GM12878 (cell line): ENCODE measurements around the gene TRIP12. TPM values are rescaled to one million over a fixed set of nuclear protein-coding genes. Genes with fewer than 3 reads are reported as not detected.
A peak's percentile ranks its signal among the peaks of the same experiment; 100 is the strongest.

Source experiments
- ATAC-seq: fragments of 200-7000 bp; cut with Tn5 transposase; 3 replicates; pipeline ENCODE4 v1.9.1; 2020; ENCODE audit warnings: mild to moderate bottlenecking, moderate library complexity
- BruUV-seq: library from RNA; stranded (reverse); fragments of 400-500 nt; replicated peaks from 2 replicates; lab custom pipeline; 2021; lab: Mats Ljungman, UMichigan
- CTCF ChIA-PET: fragments of 300-600 bp; sonication (Branson Sonifier 250); formaldehyde crosslinking; extraction: SDS; loops from one replicate; lab custom pipeline; 2021; ENCODE audit warnings: inconsistent platforms; lab: Yijun Ruan, JAX
- POLR2A ChIA-PET: fragments of 350-600 bp; formaldehyde crosslinking; extraction: SDS; loops from one replicate; lab custom pipeline; 2021; ENCODE audit warnings: inconsistent platforms; lab: Charles Lee
- RAD21 ChIA-PET: fragments of 300-600 bp; sonication (Branson Sonifier 250); formaldehyde crosslinking; loops from one replicate; lab custom pipeline; 2023; ENCODE audit warnings: antibody characterized with exemption; ENCODE audit not compliant: unreplicated experiment; lab: Charles Lee
- SMC1A ChIA-PET: fragments of 300-600 bp; sonication (Branson Sonifier 250); formaldehyde crosslinking; loops from one replicate; lab custom pipeline; 2023; ENCODE audit not compliant: unreplicated experiment, uncharacterized antibody; lab: Charles Lee
- DNase-seq: peaks from one replicate; pipeline ENCODE4 v3.0.0-alpha.2; 2011; ENCODE audit warnings: low read depth, low spot score
- FAIRE-seq: peaks from 3 replicates; lab custom pipeline; 2011; peaks lifted over from hg19 to GRCh38; lab: Jason Lieb, UNC
- H2AFZ ChIP-seq: 2 replicates; pipeline ENCODE4 v1.6.0; 2011; ENCODE audit warnings: low read depth, low read length, control low read depth; ENCODE audit not compliant: control insufficient read depth
- H3K27ac ChIP-seq: 2 replicates; pipeline ENCODE4 v1.5.1; 2011; ENCODE audit warnings: control low read depth; ENCODE audit not compliant: control insufficient read depth, insufficient read depth
- H3K27me3 ChIP-seq, 2 experiments: replicated peaks in 1 of 2; 2 replicates each; pipeline versions ENCODE4 v1.6.0 to v1.6.1; 2011; ENCODE audit warnings: low read length in 1 of 2; ENCODE audit not compliant: control insufficient read depth in 2 of 2, insufficient read depth in 2 of 2
- H3K36me3 ChIP-seq, 2 experiments: 2 replicates each; pipeline ENCODE4 v1.5.1; 2011; ENCODE audit warnings: low read length in 1 of 2; ENCODE audit not compliant: control insufficient read depth in 2 of 2, insufficient read depth in 2 of 2
- H3K4me1 ChIP-seq: 2 replicates; pipeline ENCODE4 v1.6.1; 2011; ENCODE audit warnings: mild to moderate bottlenecking, low read length, moderate library complexity, mixed read lengths; ENCODE audit not compliant: control insufficient read depth, insufficient read depth
- H3K4me2 ChIP-seq: 2 replicates; pipeline ENCODE4 v1.6.0; 2011; ENCODE audit warnings: control low read depth; ENCODE audit not compliant: control insufficient read depth, insufficient read depth
- H3K4me3 ChIP-seq: fragments of 200-600 bp; sonication (generic); 2 replicates; pipeline ENCODE4 v1.5.1; 2016
- H3K79me2 ChIP-seq: 2 replicates; pipeline ENCODE4 v1.6.0; 2011; ENCODE audit warnings: low read length; ENCODE audit not compliant: control insufficient read depth, insufficient read depth
- H3K9ac ChIP-seq: 2 replicates; pipeline ENCODE4 v1.8.0; 2011; ENCODE audit warnings: low read length, control low read depth, mixed read lengths; ENCODE audit not compliant: control insufficient read depth, insufficient read depth
- H3K9me3 ChIP-seq: replicated peaks from 3 replicates; pipeline ENCODE4 v1.5.1; 2011; ENCODE audit warnings: mild to moderate bottlenecking, low read length; ENCODE audit not compliant: control insufficient read depth, insufficient read depth
- H4K20me1 ChIP-seq: 2 replicates; pipeline ENCODE4 v1.6.0; 2011; ENCODE audit not compliant: control insufficient read depth, insufficient read depth
- ESRRA ChIP-seq: IDR thresholded peaks from 2 replicates; pipeline ENCODE4 v1.6.1; 2012; ENCODE audit warnings: mild to moderate bottlenecking, low read length, improper control_type of control experiment
- HDGF ChIP-seq: fragments of 450-650 bp; IDR thresholded peaks from 2 replicates; pipeline ENCODE4 v1.6.1; 2016; ENCODE audit warnings: antibody characterized with exemption
- MTA2 ChIP-seq: fragments of 450-650 bp; IDR thresholded peaks from 2 replicates; pipeline ENCODE4 v1.6.1; 2016; ENCODE audit warnings: low read depth, mild to moderate bottlenecking, moderate library complexity
- SREBF1 ChIP-seq: IDR thresholded peaks from 2 replicates; pipeline ENCODE4 v1.6.1; 2012; ENCODE audit warnings: mild to moderate bottlenecking, low read length
- ZNF274 ChIP-seq: IDR thresholded peaks from one replicate; pipeline ENCODE4 v1.8.0; 2011; ENCODE audit not compliant: insufficient read length, insufficient read depth
- ZNF687 ChIP-seq: fragments of 450-650 bp; IDR thresholded peaks from 2 replicates; pipeline ENCODE4 v1.6.1; 2017; ENCODE audit warnings: mild to moderate bottlenecking, moderate library complexity
- WGBS: methylation state at CpG from one replicate; pipeline ENCODE4 v1.1.6; 2016; ENCODE audit warnings: low lambda C conversion rate; ENCODE audit not compliant: insufficient replicate concordance, insufficient coverage; ENCODE audit errors: missing lambda C conversion rate; 5-methylcytosine and 5-hydroxymethylcytosine counted together
- in situ Hi-C: fragments of 300-500 bp; cut with MboI; formaldehyde crosslinking; loops from 9 replicates; pipeline ENCODE4 v1.14.3; 2018; ENCODE audit warnings: mixed read lengths
- intact Hi-C: fragments of 100-400 bp; cut with micrococcal nuclease; formaldehyde crosslinking; loops from one replicate; pipeline ENCODE4 v1.14.2; 2022; ENCODE audit not compliant: unreplicated experiment
- polyA plus RNA-seq, 11 experiments: library from polyadenylated mRNA; depleted of rRNA in 4 of 11; unstranded in 6 of 11; stranded (reverse) in 5 of 11; fragments of >200 nt; fragmentation: Nextera tagmentation in 4 of 11; fragmentation: Illumina TruSeq in 1 of 11; extraction: Ambion mirVana in 4 of 11; extraction: Trizol in 1 of 11; gene quantifications; 1 replicate in 1 of 11; 2 replicates in 10 of 11; pipeline versions ENCODE4 v1.2.1 to v1.2.3, GENCODE V29; 2011 to 2016; ENCODE audit warnings: inconsistent platforms in 2 of 11, missing spikeins in 2 of 11, low read depth in 1 of 11
- total RNA-seq, 4 experiments: library from RNA; depleted of rRNA in 3 of 4; stranded (reverse); fragments of >200 nt in 3 of 4; fragmentation: Illumina TruSeq in 1 of 4; extraction: Trizol in 1 of 4; gene quantifications; 2 replicates each; pipeline versions ENCODE4 v1.2.1 to v1.2.3, GENCODE V29; 2013 to 2021

TRIP12 gene
- total and polyA plus RNA-seq, 10 of the 15 experiments (the other 5 are each of a cell fraction or from before 2014, with no cell fraction given) = 23.1 to 207 (median 97.0) TPM

- H3K4me2 ChIP-seq = no peak overlapping the region
- H3K36me3 ChIP-seq = peaks cover 2 to 33% of the 10 kb centered on the region in 2 experiments
- FAIRE-seq (no peak), ATAC-seq (no peak)
- H3K27ac ChIP-seq = peak overlapping the region; percentile 0; the same call in 1 of the 2 replicates
- H3K79me2 ChIP-seq = no peaks in the 10 kb centered on the region; the same call in none of the 2 replicates
- H3K9ac ChIP-seq = no peak overlapping the region
- in situ Hi-C loops = no loop called here
- CTCF ChIA-PET = interaction anchor here (1.0 to 2.5 kb wide), 6 partner anchors 9 to 51 kb away, joined by 4 to 9 read pairs (median 6); no protein-coding TSS in a partner anchor
- TF ChIP-seq ZNF687 (no peak), ZNF274 (no peak), HDGF (no peak), SREBF1 (no peak), MTA2 (no peak), ESRRA (no peak)
- TF ChIP-seq, all 136 proteins: peak for 0
- RAD21 ChIA-PET = interaction anchor here (1.0 to 1.4 kb wide), 3 partner anchors 9 to 328 kb away, joined by 3 to 6 read pairs (median 3); partner anchors contain the start of gene TRIP12
- BruUV-seq = no TSS peak
- no peaks in the 10 kb centered on the region for H3K27me3 ChIP-seq
- WGBS = 98% methylated on average over 3 of the region's 3 CpGs
- no peaks in the 10 kb centered on the region; the same call in 2 of the 3 replicates for H3K9me3 ChIP-seq
- SMC1A ChIA-PET = interaction anchor here (0.9 to 2.5 kb wide), 6 partner anchors 9 to 79 kb away, joined by 3 to 13 read pairs (median 6); no protein-coding TSS in a partner anchor
- no peaks in the 10 kb centered on the region; the same call in 1 of the 2 replicates for H3K4me1 ChIP-seq
- intact Hi-C loops = no loop called here
- no peak overlapping the region for H3K4me3 ChIP-seq
- no peak for DNase-seq
- no peaks in the 10 kb centered on the region for H4K20me1 ChIP-seq
- POLR2A ChIA-PET = interaction anchor here (0.5 to 0.7 kb wide), 4 partner anchors 12 to 1840 kb away, joined by 3 to 8 read pairs (median 4); no protein-coding TSS in a partner anchor
- no peak overlapping the region for H2AFZ ChIP-seq
Observed at GRCh38 chr2:229831805-229832509, 89.9 kb downstream of the TRIP12 start.
